Measurements from ENCODE around the gene RBM44.
"Not testable (repeated sequence)": the region's sequence is repeated elsewhere in the genome, so short reads cannot be mapped to it uniquely, and the experiment has no call there.

The RBM44 gene

DNA sequence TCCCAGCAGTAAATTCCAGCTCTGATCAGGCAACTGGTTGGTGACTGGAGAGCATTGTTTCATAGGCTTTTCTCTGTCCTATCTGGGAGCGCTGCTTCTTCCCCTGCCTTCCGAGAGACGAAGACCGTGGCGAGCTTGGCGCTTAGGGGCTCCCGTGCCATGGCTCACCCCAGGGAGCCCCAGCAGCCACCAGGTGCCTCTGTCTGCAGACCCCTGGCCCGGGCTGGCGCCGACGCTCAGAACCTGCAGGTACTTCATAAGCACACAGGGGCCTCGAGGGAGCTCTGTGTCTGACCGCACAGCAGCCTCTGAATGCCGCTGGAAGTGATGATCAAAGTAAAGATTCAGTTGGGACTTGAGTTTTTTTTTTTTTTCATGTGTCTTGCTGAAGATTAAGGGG lies 19.1 kb upstream of the RBM44 start:
- DNase-seq, result no peak

DNA sequence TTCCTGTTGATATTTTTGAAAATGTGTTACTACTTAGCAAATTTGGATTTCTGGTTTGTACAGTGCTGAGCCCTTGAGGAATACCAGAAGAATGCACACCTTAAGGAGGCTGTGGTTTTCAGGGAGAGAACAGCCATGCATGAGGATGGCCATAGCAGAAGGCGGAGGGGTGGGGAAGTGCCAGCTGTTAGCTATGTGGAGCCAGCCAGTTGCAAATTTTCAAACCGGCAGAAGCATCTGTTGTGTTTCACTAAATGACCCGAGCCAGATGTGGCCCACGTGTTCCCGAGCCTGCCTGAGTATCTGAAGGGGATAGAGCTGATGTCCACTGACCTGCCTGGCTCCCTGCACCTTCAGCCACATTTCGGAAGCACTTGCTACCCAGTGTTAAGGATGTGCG lies 16.4 kb upstream of the RBM44 start:
- no peak for DNase-seq

GRCh38 chr2:237783678-237784077 lies 14.9 kb upstream of the RBM44 start:
- DNase-seq, result not testable (repeated sequence)

- DNase-seq, result no peak
Measured at GRCh38 chr2:237786936-237787335, 11.6 kb upstream of the RBM44 start.

DNA sequence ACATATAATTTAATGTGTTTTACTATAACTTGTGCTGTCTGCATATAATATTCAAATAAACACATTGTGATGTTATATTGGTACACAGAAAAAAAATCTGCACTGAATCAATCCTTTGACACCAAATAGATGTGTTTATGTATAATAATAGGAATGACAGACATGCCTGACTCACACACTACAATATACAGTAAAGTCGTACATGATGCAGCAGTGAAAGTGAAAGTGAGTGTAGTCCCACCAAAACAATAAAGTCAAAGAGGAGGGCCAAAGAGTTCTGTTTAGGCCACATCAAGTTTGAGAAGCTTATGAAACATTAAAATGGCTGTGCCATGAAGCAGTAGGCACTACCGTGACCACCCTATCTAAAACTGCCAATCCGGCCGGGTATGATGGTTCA lies 8.2 kb upstream of the RBM44 start:
- DNase-seq, result no peak

GRCh38 chr2:237791977-237792727 lies 6.4 kb upstream of the RBM44 start:
- no peak for DNase-seq

DNA sequence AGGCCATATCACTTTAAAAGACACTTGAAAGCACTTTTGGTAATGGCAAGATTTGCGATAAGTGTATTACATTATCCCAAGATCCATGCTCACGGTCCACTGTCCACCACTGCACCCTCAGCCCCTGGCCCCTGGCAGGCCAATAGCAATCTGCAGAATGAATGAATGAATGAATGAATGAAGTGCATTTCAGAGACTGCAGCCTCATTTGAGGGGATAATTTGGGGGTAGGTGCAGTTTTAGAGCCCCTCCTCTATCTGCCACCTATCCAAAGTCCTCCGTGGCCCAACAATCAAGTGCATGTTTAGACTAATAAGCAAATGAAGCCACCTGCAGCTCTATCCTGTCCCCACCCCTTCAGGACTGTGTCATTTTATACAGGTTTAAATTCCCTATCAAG lies 1.3 kb upstream of the RBM44 start:
- DNase-seq, result no peak

- DNase-seq, result no peak
Measured at GRCh38 chr2:237799060-237799428, 465 bp downstream of the RBM44 start.

GRCh38 chr2:237801466-237801865 lies 2.9 kb downstream of the RBM44 start:
- DNase-seq, result no peak

DNA sequence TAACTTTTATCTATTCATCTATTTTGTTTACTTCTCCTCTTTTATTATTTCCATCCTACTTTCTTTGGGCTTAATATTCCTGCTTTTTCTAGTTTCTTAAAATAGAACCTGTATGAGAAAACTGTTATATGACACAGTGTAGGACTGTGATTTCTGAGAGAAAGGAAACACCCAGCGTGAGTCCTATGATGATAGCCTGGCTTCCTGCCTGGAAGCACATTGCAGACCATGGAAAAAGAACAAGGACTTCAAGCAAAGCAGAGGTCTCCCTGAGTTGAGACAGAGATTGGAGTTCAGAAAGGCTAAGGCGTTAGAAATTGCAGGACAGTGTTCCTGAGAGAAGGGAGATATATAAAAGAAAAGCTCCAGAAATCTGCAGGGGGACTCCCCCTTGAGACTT lies 7.8 kb downstream of the RBM44 start:
- DNase-seq, result no peak

DNA sequence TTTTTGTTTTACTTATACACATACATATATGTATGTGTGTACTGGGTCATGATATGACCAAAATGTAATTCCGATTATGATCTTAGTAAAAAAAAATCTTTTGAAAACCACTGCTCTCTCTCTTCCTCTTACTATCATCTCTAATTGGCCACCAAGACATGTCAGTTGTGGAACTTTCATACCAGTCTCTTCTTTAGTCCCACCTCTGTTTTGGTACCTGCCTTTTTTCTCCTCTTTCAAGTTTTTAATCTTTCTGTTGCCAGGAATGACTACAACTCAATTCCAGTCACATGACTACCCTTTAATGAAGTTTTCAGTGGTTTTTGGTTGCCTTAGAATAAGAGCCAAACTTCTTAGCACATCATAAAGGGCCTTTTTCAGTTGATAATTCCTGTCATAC lies 17.1 kb downstream of the RBM44 start:
- DNase-seq, result no peak

GRCh38 chr2:237816531-237816930 lies 18.0 kb downstream of the RBM44 start:
- DNase-seq, result no peak

GRCh38 chr2:237818066-237818473 lies 19.5 kb downstream of the RBM44 start:
- DNase-seq, result no peak

- DNase-seq, result no peak
Measured at GRCh38 chr2:237819231-237819630, 20.7 kb downstream of the RBM44 start.

- no peak for DNase-seq
Measured at GRCh38 chr2:237820421-237820820, 21.8 kb downstream of the RBM44 start.

DNA sequence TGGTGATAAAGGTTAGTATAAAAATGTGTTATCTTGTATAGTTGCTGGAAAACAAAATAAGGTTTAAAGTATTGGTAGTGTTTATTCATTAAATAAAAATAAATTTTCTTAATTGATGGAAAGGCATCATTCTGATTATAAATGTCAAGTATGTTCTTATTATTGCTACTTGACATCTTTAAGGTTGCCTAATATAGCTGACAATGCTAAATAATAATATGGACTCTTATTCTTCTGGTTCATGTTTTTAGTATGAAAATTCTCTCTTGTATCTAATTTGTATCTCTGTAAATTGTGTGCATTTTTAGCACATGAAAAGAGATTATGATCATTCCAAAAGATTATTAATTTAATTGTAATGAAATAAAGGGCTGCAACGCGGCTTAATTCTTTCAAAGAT lies 25.0 kb downstream of the RBM44 start:
- DNase-seq, result no peak

- no peak for DNase-seq
Measured at GRCh38 chr2:237824085-237824484, 25.5 kb downstream of the RBM44 start.

DNA sequence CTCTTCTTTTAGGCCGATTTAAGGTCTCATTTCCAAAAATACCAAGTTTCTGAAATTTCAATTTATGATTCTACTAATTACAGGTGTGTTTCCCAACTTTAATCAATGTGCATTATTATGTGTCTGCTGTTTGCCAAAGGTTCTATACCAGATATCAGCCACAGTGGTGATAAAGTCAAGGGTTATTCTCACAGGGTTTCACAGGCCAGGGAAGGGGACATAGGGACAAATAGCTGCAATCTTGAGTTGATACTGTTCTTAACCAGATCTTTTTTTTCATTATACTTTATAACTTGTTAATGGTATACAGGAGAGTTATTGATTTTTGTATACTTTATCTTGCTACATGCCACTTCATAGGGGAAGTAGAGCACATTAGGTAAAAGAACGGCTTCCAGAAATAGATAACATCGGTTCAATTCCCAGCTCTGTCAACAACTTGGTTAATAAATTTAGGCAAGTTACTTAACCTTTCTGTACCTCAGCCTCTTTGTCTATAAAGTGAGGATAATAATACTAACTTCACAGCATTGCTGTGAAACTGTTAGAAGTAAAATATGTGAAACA lies 28.9 kb downstream of the RBM44 start:
- no peak for DNase-seq

DNA sequence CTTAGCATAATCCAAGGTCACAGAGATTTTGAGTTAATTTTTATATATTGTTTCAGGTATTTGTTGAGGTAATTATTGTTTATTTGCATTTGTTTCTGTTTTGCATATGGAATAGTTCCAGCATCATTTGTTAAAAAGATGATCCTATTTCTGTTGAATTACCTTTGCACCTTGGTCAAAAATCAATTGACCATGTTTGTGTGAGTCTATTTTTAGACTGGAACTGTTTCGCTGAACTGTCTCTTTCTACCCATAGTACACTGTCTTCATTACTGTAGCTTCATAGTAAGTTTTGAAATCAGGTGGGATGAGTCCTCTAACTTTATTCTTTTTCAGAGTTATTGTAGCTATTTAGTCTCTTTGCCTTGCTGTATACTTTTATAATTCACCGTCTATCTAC lies 31.9 kb downstream of the RBM44 start:
- DNase-seq, result no peak

GRCh38 chr2:237833546-237833945 lies 35.0 kb downstream of the RBM44 start:
- DNase-seq, result no peak

GRCh38 chr2:237835372-237835771 lies 36.8 kb downstream of the RBM44 start:
- DNase-seq, result no peak

- no peak for DNase-seq
Measured at GRCh38 chr2:237841051-237841450, 42.5 kb downstream of the RBM44 start.

GRCh38 chr2:237848940-237849339 lies 50.4 kb downstream of the RBM44 start:
- DNase-seq, result not testable (repeated sequence)

DNA sequence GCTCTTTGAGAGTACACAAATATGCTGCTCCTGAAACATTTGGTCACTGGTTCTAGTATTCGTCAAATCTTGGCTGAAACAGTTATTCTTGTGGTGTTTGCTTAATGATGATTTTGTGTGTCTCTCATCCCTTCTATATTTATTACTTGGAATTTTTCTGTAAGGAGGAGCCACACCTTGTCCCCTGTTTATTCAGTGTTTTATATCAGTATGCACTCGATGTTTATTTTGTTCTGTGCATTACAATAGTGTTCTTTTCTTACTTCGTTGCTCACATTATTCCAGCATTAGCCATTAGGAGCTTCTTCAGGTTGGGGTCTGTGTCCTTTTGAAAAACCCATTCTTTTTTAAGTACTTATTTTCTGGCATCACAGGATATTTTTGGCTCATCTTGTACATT lies 55.7 kb downstream of the RBM44 start:
- no peak for DNase-seq

DNA sequence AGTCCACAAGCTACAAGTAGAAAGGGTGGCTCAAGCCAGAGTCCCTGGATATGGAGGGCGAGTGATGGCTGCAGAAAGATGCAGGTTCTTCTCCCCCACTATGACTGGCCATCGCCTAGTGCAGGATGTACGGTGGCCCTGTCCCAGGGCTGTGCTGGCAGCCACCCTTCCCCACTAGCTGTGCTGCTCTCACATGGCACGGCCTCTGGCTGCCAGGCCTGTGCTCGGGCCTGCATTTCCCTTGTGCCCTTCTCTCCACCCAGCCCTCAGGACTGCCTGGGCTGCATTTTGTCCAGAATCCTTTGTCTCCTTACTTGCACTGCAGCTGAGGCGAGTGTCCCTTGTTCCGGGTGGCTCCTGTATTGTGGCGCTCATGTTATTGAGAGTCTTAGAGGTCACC lies 59.2 kb downstream of the RBM44 start:
- DNase-seq, result no peak
